ENCODE results near the gene SLCO1A2.

The SLCO1A2 gene

DNA sequence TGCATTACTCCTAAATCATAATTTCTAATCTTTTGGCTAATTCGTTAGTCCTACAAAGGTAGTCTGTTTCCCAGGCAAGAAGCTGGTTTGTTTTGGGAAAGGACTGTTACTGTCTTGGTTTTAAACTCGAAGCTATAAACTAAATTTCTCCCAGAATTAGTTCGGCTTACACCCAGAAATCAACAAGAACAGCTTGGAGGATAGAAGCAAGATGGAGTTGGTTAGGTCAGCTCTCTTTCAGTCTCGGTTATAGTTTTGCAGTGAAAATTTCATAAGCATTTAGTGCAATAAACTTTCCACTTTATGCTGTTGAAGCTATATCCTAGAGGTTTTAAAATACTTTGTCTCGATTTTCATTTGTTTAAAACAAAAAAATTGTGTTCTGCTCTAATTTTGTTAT lies 100.3 kb downstream of the SLCO1A2 start:
- TF ChIP-seq JUND (IDR thresholded peaks at IDR 0.05; ENCODE audit: low read depth): no peak
- DNase-seq (ENCODE audit: low read depth in 1 of 2, low spot score in 1 of 2): no peak
- in situ Hi-C loops (cut with HindIII; ENCODE audit: low pct_unique_long_range_greater_than_20kb, low sequenced_read_pairs): no loop called here

DNA sequence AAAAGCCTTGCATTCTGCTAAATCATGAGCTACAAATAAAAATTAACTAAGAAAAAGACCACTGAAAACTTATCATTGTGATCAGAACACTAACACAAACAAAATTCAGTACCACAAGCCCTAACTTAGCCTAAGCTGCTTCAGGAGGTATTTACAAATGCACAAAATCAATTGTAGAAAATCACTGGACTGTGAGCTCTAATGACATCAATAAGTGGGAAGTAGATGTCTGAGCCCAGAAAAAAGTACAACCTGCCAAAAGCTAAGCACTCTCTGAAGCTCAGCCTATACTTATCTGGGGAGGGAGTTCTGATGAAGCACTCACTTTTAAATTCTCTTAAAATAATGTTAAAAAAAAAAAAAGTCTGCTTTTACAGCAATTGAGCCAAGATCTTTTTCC lies 110.8 kb downstream of the SLCO1A2 start:
- TF ChIP-seq JUND (IDR thresholded peaks at IDR 0.05; ENCODE audit: low read depth): no peak
- no peak for DNase-seq (ENCODE audit: low read depth in 1 of 2, low spot score in 1 of 2)
- in situ Hi-C loops (cut with HindIII; ENCODE audit: low pct_unique_long_range_greater_than_20kb, low sequenced_read_pairs): no loop called here

DNA sequence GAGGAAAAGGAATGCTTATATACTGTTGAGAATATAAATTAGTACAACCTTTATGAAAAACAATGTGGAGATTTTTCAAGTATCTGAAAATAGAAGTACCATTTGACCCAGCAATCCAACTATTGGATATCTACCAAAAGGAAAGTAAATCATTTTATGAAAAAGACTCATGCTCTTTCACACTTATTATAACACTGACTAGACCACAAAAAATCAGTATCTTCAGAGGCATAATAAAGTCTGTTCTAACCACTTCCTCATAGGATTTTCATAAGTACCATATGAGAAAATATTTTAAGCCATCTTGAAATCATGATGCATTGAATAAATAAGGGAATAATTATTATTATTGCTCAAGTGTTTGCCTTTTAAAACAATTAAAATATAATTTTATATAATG lies 112.9 kb downstream of the SLCO1A2 start:
- DNase-seq (ENCODE audit: low read depth in 1 of 2, low spot score in 1 of 2): no peak
- in situ Hi-C loops (cut with HindIII; ENCODE audit: low pct_unique_long_range_greater_than_20kb, low sequenced_read_pairs): no loop called here
- TF ChIP-seq JUND (IDR thresholded peaks at IDR 0.05; ENCODE audit: low read depth): no peak

DNA sequence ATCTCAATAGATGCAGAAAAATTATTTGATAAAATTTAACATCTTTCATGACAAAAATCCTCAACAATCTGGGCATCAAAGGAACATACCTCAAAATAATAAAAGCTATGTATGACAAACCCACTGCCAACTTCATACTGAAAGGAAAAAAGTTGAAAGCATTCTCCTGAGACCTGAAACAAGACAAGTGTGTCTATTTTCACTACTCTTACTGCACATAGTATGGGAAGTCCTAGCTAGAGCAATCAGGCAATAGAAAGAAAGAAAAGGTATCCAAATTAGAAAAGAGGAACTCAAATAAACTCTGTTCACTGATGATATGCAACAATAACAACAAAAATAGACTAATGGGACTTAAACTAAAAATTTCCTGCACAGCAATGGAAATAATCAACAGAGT lies 113.6 kb downstream of the SLCO1A2 start:
- no peak for TF ChIP-seq JUND (IDR thresholded peaks at IDR 0.05; ENCODE audit: low read depth)
- in situ Hi-C loops (cut with HindIII; ENCODE audit: low pct_unique_long_range_greater_than_20kb, low sequenced_read_pairs): no loop called here
- DNase-seq (ENCODE audit: low read depth in 1 of 2, low spot score in 1 of 2): no peak

DNA sequence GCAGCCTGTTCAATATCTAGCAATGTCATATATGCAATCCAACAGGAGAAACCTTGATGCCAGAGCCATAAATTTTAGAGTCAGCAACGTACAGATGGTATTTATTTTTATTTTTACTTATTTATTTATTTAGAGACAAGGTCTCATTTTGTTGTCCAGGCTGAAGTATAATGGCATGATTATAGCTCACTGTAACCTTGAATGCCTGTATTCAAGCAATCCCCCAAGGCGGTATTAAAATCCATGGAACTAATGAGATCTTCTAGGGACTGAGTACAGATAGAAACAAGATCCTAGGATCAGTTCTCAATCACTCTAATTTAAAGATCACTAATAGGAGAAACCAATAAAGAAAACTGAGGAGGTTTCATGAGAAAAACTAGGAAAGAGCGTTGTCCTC lies 114.5 kb downstream of the SLCO1A2 start:
- DNase-seq (ENCODE audit: low read depth in 1 of 2, low spot score in 1 of 2): no peak
- TF ChIP-seq JUND (IDR thresholded peaks at IDR 0.05; ENCODE audit: low read depth): no peak
- in situ Hi-C loops (cut with HindIII; ENCODE audit: low pct_unique_long_range_greater_than_20kb, low sequenced_read_pairs): no loop called here

DNA sequence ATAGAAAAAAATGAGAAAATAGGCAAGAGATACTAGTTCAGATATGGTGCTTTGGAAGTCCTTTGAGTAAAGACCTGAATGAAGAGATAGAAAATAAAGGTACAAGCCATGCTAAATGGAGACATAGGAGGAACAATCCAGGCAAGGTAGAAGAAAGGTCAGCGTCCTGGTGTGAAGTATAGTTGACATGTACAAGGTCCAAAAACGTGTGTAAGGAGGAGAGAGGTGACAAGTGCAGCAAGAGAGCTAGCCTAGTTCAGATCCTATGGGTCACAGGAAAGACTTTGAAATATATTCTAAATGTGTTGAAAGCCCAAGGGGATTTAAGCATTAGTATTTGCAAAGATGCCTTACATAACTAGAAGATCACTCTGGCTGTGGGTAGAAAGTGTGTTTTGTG lies 115.5 kb downstream of the SLCO1A2 start:
- no peak for TF ChIP-seq JUND (IDR thresholded peaks at IDR 0.05; ENCODE audit: low read depth)
- in situ Hi-C loops (cut with HindIII; ENCODE audit: low pct_unique_long_range_greater_than_20kb, low sequenced_read_pairs): no loop called here
- no peak for DNase-seq (ENCODE audit: low read depth in 1 of 2, low spot score in 1 of 2)
